GM12891 (cell line): ENCODE data around the gene STPG1.
"Not testable (repeated sequence)": the region's sequence is repeated elsewhere in the genome, so short reads cannot be mapped to it uniquely, and the experiment has no call there.

ENCODE experiments used
- DNase-seq: peaks from one replicate; pipeline ENCODE4 v3.0.0; 2011; ENCODE audit warnings: low spot score; ENCODE audit not compliant: insufficient read length
- FAIRE-seq: peaks from 2 replicates; lab custom pipeline; 2011; peaks lifted over from hg19 to GRCh38; lab: Jason Lieb, UNC
- PAX5 ChIP-seq: IDR thresholded peaks from 2 replicates; pipeline ENCODE4 v1.6.1; 2011; ENCODE audit warnings: low read length, moderate library complexity, mild to moderate bottlenecking; ENCODE audit not compliant: insufficient read depth, severe bottlenecking
- POLR2A ChIP-seq: IDR thresholded peaks from 2 replicates; pipeline ENCODE4 v1.6.1; 2011; ENCODE audit warnings: low read depth, low read length, control low read depth
- POLR2AphosphoS5 ChIP-seq: IDR thresholded peaks from 2 replicates; pipeline ENCODE4 v1.6.1; 2011; ENCODE audit warnings: low read depth, low read length, control low read depth
- POU2F2 ChIP-seq: IDR thresholded peaks from 2 replicates; pipeline ENCODE4 v1.6.1; 2011; ENCODE audit warnings: low read depth, mild to moderate bottlenecking, control low read depth, low read length, moderate library complexity
- SPI1 ChIP-seq: IDR thresholded peaks from 2 replicates; pipeline ENCODE4 v1.6.1; 2011; ENCODE audit warnings: low read depth, low read length, control low read depth
- TAF1 ChIP-seq: IDR thresholded peaks from 2 replicates; pipeline ENCODE4 v1.6.1; 2011; ENCODE audit warnings: low read depth, low read length, control low read depth

Gene STPG1

DNA sequence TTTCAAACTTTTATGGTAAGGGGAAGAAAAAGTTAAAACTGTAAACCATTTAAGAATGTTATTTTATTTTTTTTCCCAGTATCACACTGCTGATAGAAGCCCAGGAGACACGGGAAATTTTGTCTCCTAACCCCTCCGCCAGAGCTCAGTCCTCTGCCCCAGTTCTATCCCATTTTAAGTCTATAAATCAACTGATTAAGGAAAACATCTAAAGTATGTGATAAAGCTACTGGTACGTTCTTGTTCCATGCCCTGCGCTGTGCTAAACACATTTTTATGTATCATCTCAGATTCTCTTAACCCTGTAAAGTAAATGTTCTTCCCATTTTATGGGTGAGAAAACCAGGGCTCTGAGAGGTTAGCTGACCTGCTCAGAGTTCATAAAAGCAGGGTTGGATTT is 36.7 kb upstream of the STPG1 start:
- TF ChIP-seq PAX5 (no peak), POU2F2 (no peak), POLR2AphosphoS5 (no peak), POLR2A (no peak), TAF1 (no peak), SPI1 (no peak)
- no peak for DNase-seq
- no peak for FAIRE-seq

DNA sequence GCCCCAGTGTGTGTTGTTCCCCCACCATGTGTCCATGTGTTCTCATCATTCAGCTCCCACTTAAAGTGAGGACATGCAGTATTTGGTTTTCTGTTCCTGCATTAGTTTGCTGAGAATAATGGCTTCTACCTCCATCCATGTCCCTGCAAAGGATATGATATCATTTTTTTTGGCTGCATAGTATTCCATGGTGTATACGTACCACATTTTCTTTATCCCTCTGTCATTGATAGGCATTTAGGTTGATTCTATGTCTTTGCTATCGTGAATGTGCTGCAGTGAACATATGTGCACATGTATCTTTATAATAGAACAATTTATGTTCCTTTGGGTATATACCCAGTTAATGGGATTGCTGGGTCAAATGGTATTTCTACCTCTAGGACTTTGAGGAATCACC is 32.9 kb upstream of the STPG1 start:
- not testable (repeated sequence) for FAIRE-seq, DNase-seq

DNA sequence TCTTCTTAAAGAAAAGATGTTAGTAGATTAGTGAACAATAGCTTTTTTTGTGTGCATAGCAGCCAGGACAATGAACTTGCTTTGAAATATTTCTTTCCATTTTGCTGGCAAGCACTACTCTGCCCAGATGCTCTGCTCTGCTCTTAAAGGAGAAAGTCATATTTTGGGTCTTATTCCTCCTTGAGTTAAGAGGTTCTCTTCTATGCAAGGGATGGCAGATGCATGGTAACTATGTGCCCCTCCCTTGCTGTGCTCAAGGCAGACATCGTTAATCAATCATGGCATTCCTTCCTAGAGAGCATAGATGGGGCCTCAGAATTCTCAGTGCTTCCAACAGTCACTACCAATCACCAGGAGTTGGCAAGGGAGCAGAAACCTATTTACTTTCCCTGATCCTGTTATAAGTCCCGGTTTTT is 29.7 kb upstream of the STPG1 start:
- no peak for TF ChIP-seq POU2F2
- no peak for TF ChIP-seq PAX5
- no peak for TF ChIP-seq POLR2AphosphoS5
- TF ChIP-seq SPI1, result no peak
- TF ChIP-seq POLR2A, result no peak
- TF ChIP-seq TAF1, result no peak
- no peak for FAIRE-seq
- no peak for DNase-seq

DNA sequence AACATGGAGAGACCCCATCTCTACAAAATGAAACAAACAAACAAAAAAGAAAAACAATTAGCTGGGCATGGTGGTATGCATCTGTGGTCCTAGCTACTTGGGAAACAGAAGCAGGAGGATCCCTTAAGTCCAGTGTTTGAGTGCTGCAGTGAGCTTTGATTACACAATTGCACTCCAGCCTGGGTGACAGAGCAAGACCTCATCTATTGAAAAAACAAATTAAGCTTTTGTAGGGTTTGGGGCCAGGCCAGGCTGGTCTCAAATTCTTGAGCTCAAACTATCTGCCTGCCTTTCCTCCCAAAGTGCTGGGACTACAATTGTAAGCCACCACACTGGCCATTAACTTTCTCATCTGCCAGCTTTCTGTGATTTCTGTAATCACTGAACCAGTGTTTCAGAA is 29.2 kb upstream of the STPG1 start:
- DNase-seq, result no peak
- no peak for FAIRE-seq
- TF ChIP-seq POLR2AphosphoS5, result no peak

DNA sequence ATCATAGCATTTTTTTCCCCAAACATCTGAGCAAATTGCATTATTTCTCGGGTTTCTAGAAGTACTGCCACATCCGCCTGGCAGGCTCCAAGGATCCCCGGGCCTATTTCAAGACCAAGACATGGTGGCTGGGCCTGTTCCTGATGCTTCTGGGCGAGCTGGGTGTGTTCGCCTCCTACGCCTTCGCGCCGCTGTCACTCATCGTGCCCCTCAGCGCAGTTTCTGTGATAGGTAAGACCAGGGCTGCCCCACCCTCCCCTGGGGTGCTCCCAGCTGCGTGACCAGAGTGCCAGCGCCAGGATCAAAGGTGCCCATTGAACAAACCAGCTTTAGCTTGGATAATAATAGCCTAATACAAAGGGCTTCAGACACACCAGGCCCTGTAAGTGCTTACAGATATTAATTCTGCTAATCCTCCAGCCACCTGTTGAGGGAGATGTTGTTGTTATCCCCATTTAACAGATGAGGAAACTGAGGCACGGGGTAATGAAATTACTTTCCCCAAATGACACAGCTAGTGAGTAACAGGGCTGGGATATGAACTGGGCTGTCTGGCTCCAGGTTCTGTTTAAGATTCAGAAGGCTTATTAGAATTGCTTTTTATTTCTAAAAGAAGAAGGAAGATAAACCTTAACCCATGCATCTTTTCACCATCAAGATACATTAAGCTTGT is 28.6 kb upstream of the STPG1 start:
- no peak for TF ChIP-seq POLR2A
- TF ChIP-seq SPI1, result no peak
- no peak for TF ChIP-seq PAX5
- no peak for TF ChIP-seq POU2F2
- no peak for TF ChIP-seq TAF1
- TF ChIP-seq POLR2AphosphoS5, result no peak
- DNase-seq (no peak), FAIRE-seq (no peak)

DNA sequence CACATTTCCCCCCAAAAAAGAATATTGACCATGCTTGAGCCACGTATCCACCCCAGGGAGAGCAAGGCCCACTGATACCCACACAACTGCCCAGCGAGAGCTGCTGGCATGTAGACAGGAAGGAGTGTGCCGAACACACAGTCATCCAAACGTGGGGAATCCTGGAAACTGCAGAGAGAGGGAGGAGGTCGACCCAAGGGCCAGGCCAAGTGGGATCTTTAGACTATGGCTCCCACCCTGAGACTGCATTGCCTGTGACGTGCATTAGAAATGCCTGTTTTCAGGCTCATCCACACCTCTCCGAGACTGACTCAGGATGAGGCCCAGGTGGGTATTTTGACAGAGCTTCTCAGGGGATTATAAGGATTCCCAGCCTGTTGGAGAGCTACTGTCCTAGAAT is 27.9 kb upstream of the STPG1 start:
- DNase-seq (no peak), FAIRE-seq (no peak)
- TF ChIP-seq POU2F2 (no peak), SPI1 (no peak), PAX5 (no peak), POLR2A (no peak)

DNA sequence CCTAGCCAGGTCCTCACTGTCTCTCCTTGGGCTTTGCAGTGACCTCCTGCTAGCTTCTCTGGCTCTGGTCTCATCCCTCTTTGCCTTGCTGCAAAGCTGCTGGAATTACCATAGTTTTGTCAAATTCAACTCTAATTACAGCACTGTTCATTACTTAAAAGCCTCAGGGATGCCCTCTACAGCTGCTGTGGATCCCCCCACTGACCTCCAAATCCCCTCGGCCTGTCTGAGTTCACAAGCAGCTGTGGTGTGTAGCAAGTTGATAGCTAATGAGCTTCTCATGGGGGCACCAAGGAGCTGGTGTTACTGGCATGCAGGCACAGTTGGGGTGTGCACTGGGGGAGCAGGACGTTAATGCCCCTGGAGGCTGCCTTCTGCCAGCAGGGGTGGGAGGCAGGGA is 26.9 kb upstream of the STPG1 start:
- TF ChIP-seq POU2F2, result no peak
- no peak for TF ChIP-seq PAX5
- no peak for TF ChIP-seq TAF1
- TF ChIP-seq SPI1, result no peak
- TF ChIP-seq POLR2A, result no peak
- no peak for TF ChIP-seq POLR2AphosphoS5
- FAIRE-seq, result no peak
- no peak for DNase-seq

DNA sequence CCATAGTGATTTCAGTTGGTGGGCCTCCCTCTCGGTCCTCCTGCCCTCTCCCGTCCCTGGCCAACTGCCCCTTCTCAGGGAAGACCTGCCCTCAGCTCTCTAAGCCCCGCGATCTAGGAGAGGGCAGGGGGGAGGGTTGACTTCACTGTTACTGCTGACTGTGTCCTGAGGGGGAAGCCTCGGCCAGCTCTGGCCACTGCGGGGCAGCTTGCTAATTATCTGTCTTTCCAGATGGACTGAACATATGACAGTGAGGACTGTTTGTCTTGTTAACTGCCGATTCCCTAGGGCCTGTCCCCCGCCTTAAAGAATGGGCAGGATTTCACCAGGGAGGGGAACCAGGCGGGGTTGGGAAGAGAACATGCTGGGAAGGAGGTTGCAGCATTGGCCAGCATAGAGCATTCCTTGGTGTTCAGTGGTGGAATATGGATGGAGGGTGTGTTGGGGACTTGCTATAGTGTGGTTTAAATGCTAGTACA is 24.9 kb upstream of the STPG1 start:
- FAIRE-seq (no peak), DNase-seq (no peak)
- no peak for TF ChIP-seq PAX5
- TF ChIP-seq POLR2A, result no peak
- no peak for TF ChIP-seq POU2F2
- no peak for TF ChIP-seq POLR2AphosphoS5
- TF ChIP-seq TAF1, result no peak
- TF ChIP-seq SPI1, result no peak

DNA sequence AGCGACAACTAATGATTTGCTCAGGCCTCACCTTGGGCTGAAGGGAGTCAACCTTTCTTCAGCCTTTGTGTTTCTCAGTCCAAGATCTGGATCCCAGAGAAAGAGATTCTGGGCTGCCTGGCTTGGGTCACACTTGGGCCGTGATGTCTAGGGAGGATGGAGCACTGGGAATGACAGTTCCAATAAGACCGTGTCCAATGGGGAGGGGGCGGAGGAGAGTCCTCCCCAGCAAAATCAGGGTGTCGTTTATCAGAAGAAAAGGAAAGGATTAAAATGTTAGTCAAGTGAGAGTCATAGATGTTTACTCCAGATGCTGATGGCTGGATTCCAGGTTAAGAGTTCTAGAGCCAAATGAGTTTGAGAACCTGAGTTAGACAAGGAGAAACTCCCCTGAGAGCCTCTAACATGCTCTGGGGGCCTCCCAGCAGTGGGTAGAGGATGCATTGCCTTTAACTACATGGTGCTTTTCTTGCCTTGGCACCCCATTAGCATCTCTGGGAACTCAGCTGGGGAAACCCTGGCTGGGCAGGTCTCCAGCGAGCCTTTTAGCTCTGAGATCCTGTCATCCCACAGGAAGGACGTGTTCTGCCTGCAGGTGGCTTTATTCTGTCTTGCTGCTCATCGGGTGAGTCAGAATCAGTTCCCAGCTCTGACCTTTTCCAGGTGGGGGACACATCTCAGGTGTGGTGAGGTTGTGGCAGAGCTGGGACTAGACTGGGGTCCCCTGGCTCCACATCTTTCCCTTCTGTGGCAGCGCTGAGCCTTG is 24.2 kb upstream of the STPG1 start:
- no peak for DNase-seq
- FAIRE-seq, result no peak
- TF ChIP-seq POLR2AphosphoS5 (no peak), TAF1 (no peak), PAX5 (no peak), POLR2A (no peak), SPI1 (no peak), POU2F2 (no peak)

DNA sequence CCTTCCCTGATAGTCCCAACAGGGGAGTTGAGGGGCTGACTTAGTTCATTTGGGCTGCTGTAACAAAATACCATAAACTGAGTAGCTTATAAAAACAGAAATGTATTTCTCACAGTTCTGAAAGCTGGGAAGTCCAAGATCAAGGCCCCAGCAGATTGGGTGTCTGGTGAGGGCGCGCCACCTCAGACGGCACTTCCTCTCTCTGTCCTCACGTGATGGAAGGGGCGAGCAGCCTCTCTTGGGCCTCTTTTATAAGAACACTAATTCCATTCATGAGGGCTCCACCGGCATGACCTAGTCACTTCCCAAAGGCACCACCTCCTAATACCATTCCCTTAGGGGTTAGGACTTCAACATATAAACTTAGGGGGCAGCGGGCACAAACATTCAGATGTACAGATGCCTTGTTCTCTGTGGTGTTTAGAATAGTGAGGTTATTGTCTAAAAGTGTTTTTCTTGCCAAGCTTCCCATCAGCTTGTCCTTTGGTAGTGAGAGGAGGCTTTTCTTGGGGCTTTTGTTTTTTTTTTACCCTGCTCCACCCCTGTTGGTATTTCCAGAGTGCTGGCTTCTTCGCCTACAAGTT is 22.3 kb upstream of the STPG1 start:
- DNase-seq (no peak), FAIRE-seq (no peak)
- TF ChIP-seq POU2F2 (no peak), POLR2A (no peak), TAF1 (no peak), SPI1 (no peak), POLR2AphosphoS5 (no peak), PAX5 (no peak)

DNA sequence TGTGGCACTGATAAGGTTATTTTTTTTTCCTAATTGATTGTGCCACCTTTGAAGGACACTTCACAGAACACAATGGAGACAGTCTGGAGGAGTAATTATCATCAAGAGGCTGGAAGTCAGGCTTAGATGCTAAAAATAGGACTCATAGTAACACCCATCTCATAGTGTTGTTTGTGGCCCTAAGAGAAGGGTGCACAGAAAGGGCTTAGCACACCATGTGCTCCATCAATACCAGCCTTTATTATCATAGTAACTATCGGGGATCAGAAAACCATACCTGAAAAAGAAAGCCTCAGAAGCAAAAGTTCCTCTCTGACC is 13.9 kb upstream of the STPG1 start:
- TF ChIP-seq TAF1, result no peak
- no peak for TF ChIP-seq POLR2A
- no peak for TF ChIP-seq PAX5
- no peak for TF ChIP-seq SPI1
- no peak for TF ChIP-seq POU2F2
- no peak for TF ChIP-seq POLR2AphosphoS5
- FAIRE-seq (no peak), DNase-seq (no peak)
